Heart left ventricle (tissue), 13 donors: Measurements from ENCODE around the gene PCNX3.

Experiments
- POLR2A ChIP-seq, 2 donors: fragments of 450-650 bp; IDR thresholded peaks; one replicate each; pipeline ENCODE4 v1.6.1; 2017; ENCODE audit warnings: antibody characterized with exemption in 2 of 2, mild to moderate bottlenecking in 2 of 2, moderate library complexity in 2 of 2
- TF ChIP-seq, protein P1 (sequence below), 12 donors: fragments of 200-600 bp; sonication (generic) in 4 of 12; IDR thresholded peaks; one replicate each; pipeline versions ENCODE4 v1.5.0 to v1.8.0; 2018 to 2022; ENCODE audit warnings: antibody characterized with exemption in 12 of 12, mild to moderate bottlenecking in 5 of 12
- donor health status: ischemic (EF 13 %, LVEDD 7.1; RV severe dilation, severe dysfunction).
- donor health status: DM: no; HTN: yes; CAD: no.
- donor health status: DM: no; HTN: no; CAD: no.
- donor health status: ischemic (EF 25% LVEDD 6.9; RV normal size, moderate dysfunction).
- donor health status: ischemic (EF 25% LVEDD 5.7; RV mildly dilated, moderate dysfunction).
- donor health status: ischemic (EF 35%, LVEDD 5.7; RV mildly dilated, moderate dysfunction).
- donor health status: nonischemic (EF 11% LVEDD 7.7; RV severe dilation, severe dysfunction).
- donor health status: DM: yes; HTN: yes; CAD: no.
- donor health status: PGD.
- donor health status: ischemic (EF 29% LVEDD 5.4; RV normal size, mild dysfunction).
- donor health status: nonischemic (EF 23%, LVEDD 6.1; RV moderate dilation, normal function).

- TF ChIP-seq, protein P1, sequence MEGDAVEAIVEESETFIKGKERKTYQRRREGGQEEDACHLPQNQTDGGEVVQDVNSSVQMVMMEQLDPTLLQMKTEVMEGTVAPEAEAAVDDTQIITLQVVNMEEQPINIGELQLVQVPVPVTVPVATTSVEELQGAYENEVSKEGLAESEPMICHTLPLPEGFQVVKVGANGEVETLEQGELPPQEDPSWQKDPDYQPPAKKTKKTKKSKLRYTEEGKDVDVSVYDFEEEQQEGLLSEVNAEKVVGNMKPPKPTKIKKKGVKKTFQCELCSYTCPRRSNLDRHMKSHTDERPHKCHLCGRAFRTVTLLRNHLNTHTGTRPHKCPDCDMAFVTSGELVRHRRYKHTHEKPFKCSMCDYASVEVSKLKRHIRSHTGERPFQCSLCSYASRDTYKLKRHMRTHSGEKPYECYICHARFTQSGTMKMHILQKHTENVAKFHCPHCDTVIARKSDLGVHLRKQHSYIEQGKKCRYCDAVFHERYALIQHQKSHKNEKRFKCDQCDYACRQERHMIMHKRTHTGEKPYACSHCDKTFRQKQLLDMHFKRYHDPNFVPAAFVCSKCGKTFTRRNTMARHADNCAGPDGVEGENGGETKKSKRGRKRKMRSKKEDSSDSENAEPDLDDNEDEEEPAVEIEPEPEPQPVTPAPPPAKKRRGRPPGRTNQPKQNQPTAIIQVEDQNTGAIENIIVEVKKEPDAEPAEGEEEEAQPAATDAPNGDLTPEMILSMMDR (IDR thresholded peaks at IDR 0.05) = no peak
- TF ChIP-seq POLR2A (IDR thresholded peaks at IDR 0.05) = no peak
Observed at GRCh38 chr11:65634440-65634839, 18.9 kb downstream of the PCNX3 start.
